SU-DHL-6 (cell line): ENCODE data around the gene ISYNA1.

Experiments used
- EZH2phosphoT487 ChIP-seq: fragments of 200-600 bp; sonication (generic), shearing (Covaris generic); conservative IDR thresholded peaks from 2 replicates; pipeline ENCODE4 v1.6.1; 2018; ENCODE audit warnings: mild to moderate bottlenecking, antibody characterized with exemption, low read length, moderate library complexity, mixed read lengths
- TF ChIP-seq, protein P1 (sequence below): fragments of 200-600 bp; sonication (generic); IDR thresholded peaks from one replicate; pipeline ENCODE4 v1.5.1; 2017; ENCODE audit warnings: antibody characterized with exemption, mild to moderate bottlenecking, low read length, moderate library complexity; ENCODE audit not compliant: insufficient read depth, poor library complexity, severe bottlenecking

DNA sequence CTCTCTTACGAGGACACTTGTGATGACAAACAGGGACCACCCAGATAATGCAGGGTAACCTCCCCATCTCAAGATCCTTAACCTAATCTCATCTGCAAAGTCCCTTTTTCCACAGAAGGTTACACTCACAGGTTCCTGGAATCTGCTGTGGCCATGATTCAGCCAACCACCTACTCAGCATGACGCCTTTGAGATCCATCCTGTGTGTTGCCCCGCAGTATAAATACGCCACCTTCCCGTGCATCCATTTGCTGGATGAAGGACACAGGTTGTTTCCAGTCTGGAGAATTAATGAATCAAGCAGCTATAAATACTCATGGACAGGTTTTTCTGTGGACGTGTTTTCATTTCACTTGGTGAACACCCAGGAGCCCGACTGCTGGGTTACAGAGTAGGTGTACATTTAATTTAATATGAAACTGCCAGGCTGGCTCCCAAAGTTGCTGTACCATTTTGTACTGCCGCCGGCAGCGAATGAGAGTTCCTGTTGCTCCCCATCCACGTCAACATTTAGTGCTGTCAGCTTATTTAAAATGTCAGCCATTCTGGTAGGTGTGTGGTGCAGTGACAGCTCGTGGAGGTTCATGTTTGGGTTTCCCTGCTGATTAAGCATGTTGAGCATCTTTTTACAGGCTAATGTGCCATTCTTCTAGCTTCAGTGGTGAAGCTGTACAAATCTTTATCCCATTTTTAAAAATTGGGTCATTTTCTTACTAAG lies 43.7 kb upstream of the ISYNA1 start:
- TF ChIP-seq, protein P1, sequence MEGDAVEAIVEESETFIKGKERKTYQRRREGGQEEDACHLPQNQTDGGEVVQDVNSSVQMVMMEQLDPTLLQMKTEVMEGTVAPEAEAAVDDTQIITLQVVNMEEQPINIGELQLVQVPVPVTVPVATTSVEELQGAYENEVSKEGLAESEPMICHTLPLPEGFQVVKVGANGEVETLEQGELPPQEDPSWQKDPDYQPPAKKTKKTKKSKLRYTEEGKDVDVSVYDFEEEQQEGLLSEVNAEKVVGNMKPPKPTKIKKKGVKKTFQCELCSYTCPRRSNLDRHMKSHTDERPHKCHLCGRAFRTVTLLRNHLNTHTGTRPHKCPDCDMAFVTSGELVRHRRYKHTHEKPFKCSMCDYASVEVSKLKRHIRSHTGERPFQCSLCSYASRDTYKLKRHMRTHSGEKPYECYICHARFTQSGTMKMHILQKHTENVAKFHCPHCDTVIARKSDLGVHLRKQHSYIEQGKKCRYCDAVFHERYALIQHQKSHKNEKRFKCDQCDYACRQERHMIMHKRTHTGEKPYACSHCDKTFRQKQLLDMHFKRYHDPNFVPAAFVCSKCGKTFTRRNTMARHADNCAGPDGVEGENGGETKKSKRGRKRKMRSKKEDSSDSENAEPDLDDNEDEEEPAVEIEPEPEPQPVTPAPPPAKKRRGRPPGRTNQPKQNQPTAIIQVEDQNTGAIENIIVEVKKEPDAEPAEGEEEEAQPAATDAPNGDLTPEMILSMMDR = no peak
- no peak for TF ChIP-seq EZH2phosphoT487
